SK-N-SH (cell line): Measurements from ENCODE around the gene CAMSAP1. TPM values are rescaled to one million over a fixed set of nuclear protein-coding genes. Genes with fewer than 3 reads are reported as not detected.
"Not testable (repeated sequence)": the region's sequence is repeated elsewhere in the genome, so short reads cannot be mapped to it uniquely, and the experiment has no call there.

ENCODE experiments used
- CTCF ChIA-PET: fragments of 300-600, 350-600 bp; formaldehyde crosslinking; extraction: SDS; loops from one replicate; lab custom pipeline; 2021; lab: Yijun Ruan, JAX
- POLR2A ChIA-PET: fragments of 350-600 bp; sonication (Branson Sonifier 250); formaldehyde crosslinking; extraction: SDS; loops from one replicate; lab custom pipeline; 2020; ENCODE audit warnings: antibody characterized with exemption, inconsistent platforms; lab: Yijun Ruan, JAX
- DNase-seq: peaks from one replicate; pipeline ENCODE4 v3.0.0; 2012
- H2AFZ ChIP-seq: fragments of 200-600 bp; sonication (generic); 2 replicates; pipeline ENCODE4 v1.8.1; 2016; ENCODE audit warnings: antibody characterized with exemption, mild to moderate bottlenecking, low read depth
- H3F3A ChIP-seq: fragments of 200-600 bp; sonication (generic); replicated peaks from 2 replicates; pipeline ENCODE3; 2016; ENCODE audit warnings: antibody characterized with exemption, mild to moderate bottlenecking; ENCODE audit not compliant: insufficient read depth
- H3K27ac ChIP-seq, 2 experiments: fragments of 200-500 bp in 1 of 2; fragments of 200-600 bp in 1 of 2; sonication (Bioruptor generic) in 1 of 2; sonication (generic), shearing (Covaris generic) in 1 of 2; 2 replicates each; pipeline versions ENCODE4 v1.5.1 to v1.6.1; 2014 to 2016; ENCODE audit warnings: low read depth in 2 of 2, inconsistent platforms in 1 of 2, low read length in 1 of 2, mild to moderate bottlenecking in 1 of 2, mixed read lengths in 1 of 2
- H3K27me3 ChIP-seq: fragments of 200-600 bp; sonication (generic), shearing (Covaris generic); 2 replicates; pipeline ENCODE4 v1.6.1; 2016; ENCODE audit warnings: mixed run types; ENCODE audit not compliant: insufficient read depth
- H3K36me3 ChIP-seq, 2 experiments: fragments of 200-500 bp in 1 of 2; fragments of 200-600 bp in 1 of 2; sonication (Bioruptor generic) in 1 of 2; sonication (generic) in 1 of 2; replicated peaks in 1 of 2; 2 replicates each; pipeline versions ENCODE3 to v1.5.1; 2014 to 2016; ENCODE audit warnings: low read length in 1 of 2, mild to moderate bottlenecking in 1 of 2; ENCODE audit not compliant: insufficient read depth in 2 of 2, control insufficient read depth in 1 of 2
- H3K4me1 ChIP-seq, 2 experiments: fragments of 200-500 bp in 1 of 2; fragments of 200-600 bp in 1 of 2; sonication (Bioruptor generic) in 1 of 2; sonication (generic), shearing (Covaris generic) in 1 of 2; 2 replicates each; pipeline versions ENCODE4 v1.5.1 to v1.6.1; 2014 to 2016; ENCODE audit warnings: low read depth in 1 of 2, low read length in 1 of 2, mixed run types in 1 of 2; ENCODE audit not compliant: insufficient read depth in 2 of 2, control insufficient read depth in 1 of 2
- H3K4me2 ChIP-seq: fragments of 200-600 bp; sonication (generic), shearing (Covaris generic); 2 replicates; pipeline ENCODE4 v1.6.1; 2017; ENCODE audit warnings: mixed run types
- H3K4me3 ChIP-seq, 2 experiments: fragments of 200-500 bp in 1 of 2; fragments of 200-600 bp in 1 of 2; sonication (Bioruptor generic) in 1 of 2; sonication (generic), shearing (Covaris generic) in 1 of 2; 2 replicates each; pipeline versions ENCODE4 v1.5.1 to v1.8.1; 2014 to 2016; ENCODE audit warnings: low read depth in 2 of 2, inconsistent platforms in 1 of 2, low read length in 1 of 2, mild to moderate bottlenecking in 1 of 2, mixed read lengths in 1 of 2, moderate library complexity in 1 of 2
- H3K79me2 ChIP-seq: fragments of 200-600 bp; sonication (generic); 2 replicates; pipeline ENCODE4 v1.8.1; 2017; ENCODE audit warnings: mild to moderate bottlenecking; ENCODE audit not compliant: insufficient read depth
- H3K9ac ChIP-seq: fragments of 200-600 bp; sonication (generic); 2 replicates; pipeline ENCODE4 v1.6.1; 2017; ENCODE audit warnings: mixed run types
- H3K9me2 ChIP-seq: fragments of 200-600 bp; sonication (generic); 2 replicates; pipeline ENCODE4 v1.6.1; 2017; ENCODE audit warnings: mixed run types
- H3K9me3 ChIP-seq: fragments of 200-600 bp; sonication (generic); 2 replicates; pipeline ENCODE4 v1.6.1; 2017; ENCODE audit warnings: mixed run types, mild to moderate bottlenecking, moderate library complexity
- H4K20me1 ChIP-seq: fragments of 200-600 bp; sonication (generic); 2 replicates; pipeline ENCODE4 v1.6.1; 2017; ENCODE audit warnings: mild to moderate bottlenecking, mixed run types; ENCODE audit not compliant: insufficient read depth
- CHD2 ChIP-seq: fragments of 150-350 bp; IDR thresholded peaks from 2 replicates; pipeline ENCODE4 v1.6.1; 2018; ENCODE audit warnings: low read length; ENCODE audit not compliant: partially characterized antibody
- EP300 ChIP-seq, 2 experiments: IDR thresholded peaks; 2 replicates each; pipeline versions ENCODE4 v1.4.0 to v1.6.1; 2012; ENCODE audit warnings: borderline replicate concordance in 1 of 2, low read depth in 1 of 2, low read length in 1 of 2
- FOSL2 ChIP-seq: IDR thresholded peaks from 2 replicates; pipeline ENCODE4 v1.4.0; 2012; ENCODE audit warnings: low read depth, mild to moderate bottlenecking, moderate library complexity, borderline replicate concordance
- FOXM1 ChIP-seq: IDR thresholded peaks from 2 replicates; pipeline ENCODE4 v1.4.0; 2012; ENCODE audit warnings: low read depth, mild to moderate bottlenecking
- MEF2A ChIP-seq: IDR thresholded peaks from 2 replicates; pipeline ENCODE4 v1.4.0; 2012; ENCODE audit warnings: low read depth, borderline replicate concordance
- MXI1 ChIP-seq: IDR thresholded peaks from 2 replicates; pipeline ENCODE4 v1.6.1; 2012; ENCODE audit warnings: mild to moderate bottlenecking, low read depth, low read length, improper control_type of control experiment
- NRF1 ChIP-seq: IDR thresholded peaks from 2 replicates; pipeline ENCODE4 v1.6.1; 2012; ENCODE audit warnings: low read depth, mild to moderate bottlenecking, low read length
- RFX5 ChIP-seq: IDR thresholded peaks from 2 replicates; pipeline ENCODE4 v1.6.1; 2012; ENCODE audit warnings: mild to moderate bottlenecking, improper control_type of control experiment, low read length
- RXRA ChIP-seq: IDR thresholded peaks from 2 replicates; pipeline ENCODE4 v1.4.0; 2012; ENCODE audit warnings: low read depth, mild to moderate bottlenecking, borderline replicate concordance
- SIN3A ChIP-seq: IDR thresholded peaks from 2 replicates; pipeline ENCODE4 v1.6.1; 2012; ENCODE audit warnings: low read depth, mild to moderate bottlenecking, low read length, moderate library complexity, borderline replicate concordance
- TEAD4 ChIP-seq: IDR thresholded peaks from 2 replicates; pipeline ENCODE4 v1.4.0; 2012; ENCODE audit warnings: mild to moderate bottlenecking, borderline replicate concordance; ENCODE audit not compliant: insufficient read depth
- YY1 ChIP-seq: IDR thresholded peaks from 2 replicates; pipeline ENCODE4 v1.4.0; 2012; ENCODE audit warnings: low read depth, mild to moderate bottlenecking
- whole genome bisulfite sequencing: methylation state at CpG from one replicate; pipeline ENCODE4 v1.1.6; 2017; ENCODE audit warnings: low lambda C conversion rate; 5-methylcytosine and 5-hydroxymethylcytosine counted together
- polyA plus RNA-seq, 3 experiments: library from polyadenylated mRNA; depleted of rRNA; stranded (reverse); fragments of >200 nt; gene quantifications; 2 replicates each; pipeline ENCODE4 v1.2.3, GENCODE V29; 2012
- TF ChIP-seq, protein P1 (sequence below): IDR thresholded peaks from 2 replicates; pipeline ENCODE4; 2012
- TF ChIP-seq, protein P2 (sequence below): fragments of 150-350 bp; IDR thresholded peaks from 2 replicates; pipeline ENCODE4 v1.6.1; 2017; ENCODE audit warnings: antibody characterized with exemption, low read length, low read depth, borderline replicate concordance
- TF ChIP-seq, protein P3 (sequence below): IDR thresholded peaks from 2 replicates; pipeline ENCODE4 v1.6.1; 2012; ENCODE audit warnings: mild to moderate bottlenecking, low read depth, low read length, moderate library complexity
- TF ChIP-seq, protein P4 (sequence below): IDR thresholded peaks from 2 replicates; pipeline ENCODE4 v1.4.0; 2012; ENCODE audit warnings: low read depth, borderline replicate concordance

The CAMSAP1 gene
- polyA plus RNA-seq, 1 of the 3 experiments (the other 2 are of a cell fraction): 8.9 TPM

DNA sequence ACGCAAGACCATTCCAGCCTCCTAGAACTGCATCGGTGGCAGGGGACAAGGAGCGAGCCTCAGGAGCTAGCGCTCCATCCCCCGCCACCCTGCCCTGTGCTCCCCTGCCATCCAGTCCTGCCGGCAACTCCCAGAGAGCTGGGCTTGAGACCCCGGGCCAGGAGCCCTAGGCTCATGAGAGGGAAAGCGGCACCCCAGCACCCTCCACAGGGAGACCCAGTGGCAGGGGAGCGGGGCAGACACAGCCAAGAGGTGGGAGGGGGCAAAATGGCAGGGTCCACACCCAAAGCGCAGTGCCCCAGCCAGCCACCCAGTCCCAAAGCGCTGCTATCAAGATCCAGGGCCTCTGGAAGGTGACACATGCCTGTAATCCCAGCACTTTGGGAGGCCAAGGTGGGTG, 41.1 kb upstream of the CAMSAP1 start:
- H3K4me1 ChIP-seq: no peaks in the 10 kb centered on the region
- H3K36me3 ChIP-seq: peaks cover 15 to 58% of the 10 kb centered on the region in 2 experiments
- H2AFZ ChIP-seq: no peak overlapping the region
- DNase-seq: no peak
- no peak overlapping the region for H3K9ac ChIP-seq
- no peaks in the 10 kb centered on the region for H3K9me3 ChIP-seq
- no peaks in the 10 kb centered on the region for H3K27me3 ChIP-seq
- CTCF ChIA-PET: no interaction called here
- H3K79me2 ChIP-seq: no peaks in the 10 kb centered on the region
- POLR2A ChIA-PET: no interaction called here
- WGBS: 100% methylated on average over 3 of the region's 11 CpGs
- peaks cover 4% of the 10 kb centered on the region for H3F3A ChIP-seq
- no peak for TF ChIP-seq MXI1
- no peak for TF ChIP-seq NRF1
- no peak for TF ChIP-seq YY1
- TF ChIP-seq, all 33 proteins: peak for 0
- Histone ChIP-seq H3K9me2 (no peaks in the 10 kb centered on the region), H3K4me2 (no peak overlapping the region), H3K27ac (no peak overlapping the region), H4K20me1 (no peaks in the 10 kb centered on the region), H3K4me3 (no peak overlapping the region)

DNA sequence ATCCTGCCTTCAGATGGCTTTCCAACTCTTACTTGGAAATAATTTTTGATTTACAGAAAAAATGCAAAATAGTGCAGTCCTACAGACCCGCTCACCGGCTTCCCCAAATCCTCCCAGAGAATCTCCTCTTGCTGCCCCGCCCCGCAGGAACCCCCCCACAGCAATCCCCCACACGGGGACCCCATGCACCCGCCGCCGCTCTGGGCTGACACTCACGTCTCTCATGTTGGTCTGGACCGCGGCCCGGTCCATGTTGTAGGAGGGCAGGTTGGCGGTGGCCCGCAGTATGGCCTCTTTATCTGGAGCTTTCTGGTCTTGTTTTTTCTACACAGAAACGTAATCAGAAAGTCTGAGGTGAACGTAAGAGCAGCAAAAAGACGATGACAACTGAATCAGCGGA, 40.2 kb upstream of the CAMSAP1 start:
- peaks cover 4% of the 10 kb centered on the region for H3F3A ChIP-seq
- CTCF ChIA-PET: no interaction called here
- no peaks in the 10 kb centered on the region for H3K9me2 ChIP-seq

DNA sequence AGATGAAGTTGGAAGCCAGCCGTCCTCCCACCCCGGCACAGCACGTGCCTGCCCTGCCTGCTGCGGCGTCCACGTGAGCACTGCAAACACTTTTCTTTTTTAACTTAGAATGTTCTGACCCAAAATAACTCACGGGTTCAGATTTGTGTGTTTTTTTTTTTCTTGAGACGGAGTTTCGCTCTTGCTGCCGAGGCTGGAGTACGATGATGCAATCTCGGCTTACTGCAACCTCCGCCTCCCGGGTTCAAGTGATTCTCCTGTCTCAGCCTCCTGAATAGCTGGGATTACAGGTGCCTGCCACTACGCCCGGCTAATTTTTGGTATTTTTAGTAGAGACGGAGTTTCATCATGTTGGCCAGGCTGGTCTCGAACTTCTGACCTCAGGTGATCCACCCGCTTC, 39.8 kb upstream of the CAMSAP1 start:
- H3K9me3 ChIP-seq, H3K9ac ChIP-seq, H3K4me1 ChIP-seq, CTCF ChIA-PET, H3K4me3 ChIP-seq, H3K9me2 ChIP-seq, H3K27ac ChIP-seq, H2AFZ ChIP-seq, H3F3A ChIP-seq, POLR2A ChIA-PET, H3K4me2 ChIP-seq, H3K27me3 ChIP-seq, H3K79me2 ChIP-seq, DNase-seq, H4K20me1 ChIP-seq: not testable (repeated sequence)
- H3K36me3 ChIP-seq: peaks cover 16 to 49% of the 10 kb centered on the region in 2 experiments
- WGBS: 94% methylated on average over 18 of the region's 19 CpGs

More for the DNA sequence above, 40.2 kb upstream of the CAMSAP1 start:
- no peak overlapping the region for H3K27ac ChIP-seq
- H3K9ac ChIP-seq: no peak overlapping the region
- H4K20me1 ChIP-seq: no peaks in the 10 kb centered on the region
- DNase-seq: no peak
- POLR2A ChIA-PET: no interaction called here
- H3K4me3 ChIP-seq: no peak overlapping the region
- no peaks in the 10 kb centered on the region for H3K79me2 ChIP-seq
- WGBS: 95% methylated on average over 18 of the region's 18 CpGs
- H2AFZ ChIP-seq: no peak overlapping the region
- no peaks in the 10 kb centered on the region for H3K9me3 ChIP-seq
- H3K27me3 ChIP-seq: no peaks in the 10 kb centered on the region
- peaks cover 16 to 53% of the 10 kb centered on the region in 2 experiments for H3K36me3 ChIP-seq
- H3K4me2 ChIP-seq: no peak overlapping the region
- TF ChIP-seq, protein P1, sequence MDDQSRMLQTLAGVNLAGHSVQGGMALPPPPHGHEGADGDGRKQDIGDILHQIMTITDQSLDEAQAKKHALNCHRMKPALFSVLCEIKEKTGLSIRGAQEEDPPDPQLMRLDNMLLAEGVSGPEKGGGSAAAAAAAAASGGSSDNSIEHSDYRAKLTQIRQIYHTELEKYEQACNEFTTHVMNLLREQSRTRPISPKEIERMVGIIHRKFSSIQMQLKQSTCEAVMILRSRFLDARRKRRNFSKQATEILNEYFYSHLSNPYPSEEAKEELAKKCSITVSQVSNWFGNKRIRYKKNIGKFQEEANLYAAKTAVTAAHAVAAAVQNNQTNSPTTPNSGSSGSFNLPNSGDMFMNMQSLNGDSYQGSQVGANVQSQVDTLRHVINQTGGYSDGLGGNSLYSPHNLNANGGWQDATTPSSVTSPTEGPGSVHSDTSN: no peak
- no peak for TF ChIP-seq EP300 (IDR thresholded peaks at IDR 0.05; ENCODE audit: borderline replicate concordance in 1 of 2, low read depth in 1 of 2, low read length in 1 of 2)
- TF ChIP-seq TEAD4: no peak
- TF ChIP-seq, protein P2, sequence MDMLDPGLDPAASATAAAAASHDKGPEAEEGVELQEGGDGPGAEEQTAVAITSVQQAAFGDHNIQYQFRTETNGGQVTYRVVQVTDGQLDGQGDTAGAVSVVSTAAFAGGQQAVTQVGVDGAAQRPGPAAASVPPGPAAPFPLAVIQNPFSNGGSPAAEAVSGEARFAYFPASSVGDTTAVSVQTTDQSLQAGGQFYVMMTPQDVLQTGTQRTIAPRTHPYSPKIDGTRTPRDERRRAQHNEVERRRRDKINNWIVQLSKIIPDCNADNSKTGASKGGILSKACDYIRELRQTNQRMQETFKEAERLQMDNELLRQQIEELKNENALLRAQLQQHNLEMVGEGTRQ: no peak
- TF ChIP-seq MEF2A: no peak
- TF ChIP-seq, protein P3, sequence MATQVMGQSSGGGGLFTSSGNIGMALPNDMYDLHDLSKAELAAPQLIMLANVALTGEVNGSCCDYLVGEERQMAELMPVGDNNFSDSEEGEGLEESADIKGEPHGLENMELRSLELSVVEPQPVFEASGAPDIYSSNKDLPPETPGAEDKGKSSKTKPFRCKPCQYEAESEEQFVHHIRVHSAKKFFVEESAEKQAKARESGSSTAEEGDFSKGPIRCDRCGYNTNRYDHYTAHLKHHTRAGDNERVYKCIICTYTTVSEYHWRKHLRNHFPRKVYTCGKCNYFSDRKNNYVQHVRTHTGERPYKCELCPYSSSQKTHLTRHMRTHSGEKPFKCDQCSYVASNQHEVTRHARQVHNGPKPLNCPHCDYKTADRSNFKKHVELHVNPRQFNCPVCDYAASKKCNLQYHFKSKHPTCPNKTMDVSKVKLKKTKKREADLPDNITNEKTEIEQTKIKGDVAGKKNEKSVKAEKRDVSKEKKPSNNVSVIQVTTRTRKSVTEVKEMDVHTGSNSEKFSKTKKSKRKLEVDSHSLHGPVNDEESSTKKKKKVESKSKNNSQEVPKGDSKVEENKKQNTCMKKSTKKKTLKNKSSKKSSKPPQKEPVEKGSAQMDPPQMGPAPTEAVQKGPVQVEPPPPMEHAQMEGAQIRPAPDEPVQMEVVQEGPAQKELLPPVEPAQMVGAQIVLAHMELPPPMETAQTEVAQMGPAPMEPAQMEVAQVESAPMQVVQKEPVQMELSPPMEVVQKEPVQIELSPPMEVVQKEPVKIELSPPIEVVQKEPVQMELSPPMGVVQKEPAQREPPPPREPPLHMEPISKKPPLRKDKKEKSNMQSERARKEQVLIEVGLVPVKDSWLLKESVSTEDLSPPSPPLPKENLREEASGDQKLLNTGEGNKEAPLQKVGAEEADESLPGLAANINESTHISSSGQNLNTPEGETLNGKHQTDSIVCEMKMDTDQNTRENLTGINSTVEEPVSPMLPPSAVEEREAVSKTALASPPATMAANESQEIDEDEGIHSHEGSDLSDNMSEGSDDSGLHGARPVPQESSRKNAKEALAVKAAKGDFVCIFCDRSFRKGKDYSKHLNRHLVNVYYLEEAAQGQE: no peak
- no peak for TF ChIP-seq MXI1
- no peak for TF ChIP-seq RXRA
- no peak for TF ChIP-seq SIN3A
- no peak for TF ChIP-seq NRF1
- no peak for TF ChIP-seq RFX5
- no peak for TF ChIP-seq FOXM1
- no peak for TF ChIP-seq CHD2
- TF ChIP-seq FOSL2: no peak
- TF ChIP-seq, protein P4, sequence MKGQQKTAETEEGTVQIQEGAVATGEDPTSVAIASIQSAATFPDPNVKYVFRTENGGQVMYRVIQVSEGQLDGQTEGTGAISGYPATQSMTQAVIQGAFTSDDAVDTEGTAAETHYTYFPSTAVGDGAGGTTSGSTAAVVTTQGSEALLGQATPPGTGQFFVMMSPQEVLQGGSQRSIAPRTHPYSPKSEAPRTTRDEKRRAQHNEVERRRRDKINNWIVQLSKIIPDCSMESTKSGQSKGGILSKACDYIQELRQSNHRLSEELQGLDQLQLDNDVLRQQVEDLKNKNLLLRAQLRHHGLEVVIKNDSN: no peak
- no peaks in the 10 kb centered on the region for H3K4me1 ChIP-seq
